Erythroblast (primary cell): ENCODE results near the gene RPL19.

Experiments used
- GATA1 ChIP-seq: IDR thresholded peaks from 2 replicates; pipeline ENCODE4 v1.6.1; 2011; ENCODE audit warnings: low read depth, mild to moderate bottlenecking, control low read depth, low read length, moderate library complexity
- POLR2A ChIP-seq: IDR thresholded peaks from 2 replicates; pipeline ENCODE4 v1.6.1; 2011; ENCODE audit warnings: mild to moderate bottlenecking, low read length

DNA sequence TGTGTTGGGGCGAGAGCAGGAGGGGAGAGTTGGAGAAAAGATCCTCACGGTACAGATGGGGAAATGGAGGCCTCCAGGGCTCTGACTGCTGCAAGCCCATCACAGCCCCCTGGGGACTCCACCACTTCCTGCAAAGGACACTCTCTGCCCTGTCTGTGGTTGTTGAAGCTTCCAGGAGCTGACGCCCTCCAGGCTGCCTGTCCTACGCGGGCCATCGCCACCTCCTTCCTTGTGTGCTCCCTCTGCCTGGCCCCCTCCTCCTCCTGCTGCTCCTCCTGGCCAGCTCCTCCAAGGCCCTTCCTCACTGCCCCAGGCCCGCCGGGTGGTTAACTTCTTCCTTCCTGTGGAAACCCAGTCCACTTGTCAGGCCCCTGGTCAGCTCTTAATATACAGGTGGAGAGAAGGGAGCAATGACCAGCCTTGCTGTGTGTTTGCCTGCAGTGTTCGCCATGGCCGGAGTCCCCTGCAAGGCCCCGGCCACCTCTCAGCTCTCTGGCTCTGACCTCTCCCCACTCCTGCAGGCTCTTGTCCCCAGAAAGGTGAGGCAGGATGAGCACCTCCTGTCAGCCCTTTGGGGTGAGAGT lies 44.0 kb downstream of the RPL19 start:
- no peak for TF ChIP-seq POLR2A
- no peak for TF ChIP-seq GATA1
